Kidney (tissue), 14 donors: Measurements from ENCODE around the gene PTPRG. TPM values are rescaled to one million over a fixed set of nuclear protein-coding genes. Genes with fewer than 3 reads are reported as not detected.

Experiments
- DNase-seq, 5 donors: peaks; one replicate each; pipeline ENCODE4 v3.0.0-alpha.2; 2013 to 2020
- FAIRE-seq: peaks from 2 replicates; lab custom pipeline; 2012; peaks lifted over from hg19 to GRCh38; lab: Jason Lieb, UNC
- H3K27ac ChIP-seq, 2 donors: one replicate each; pipeline ENCODE4 v1.7.0; 2013; ENCODE audit warnings: low read depth in 2 of 2, low read length in 2 of 2, inconsistent platforms in 1 of 2
- H3K27me3 ChIP-seq: one replicate; pipeline ENCODE4 v1.7.1; 2013; ENCODE audit warnings: low read length, inconsistent platforms; ENCODE audit not compliant: control insufficient read depth, insufficient read depth
- H3K36me3 ChIP-seq, 3 donors: one replicate each; pipeline versions ENCODE4 v1.7.0 to v1.7.1; 2013; ENCODE audit warnings: low read length in 3 of 3, control low read depth in 1 of 3, inconsistent platforms in 1 of 3; ENCODE audit not compliant: insufficient read depth in 3 of 3, control insufficient read depth in 2 of 3
- H3K4me1 ChIP-seq, 3 donors: one replicate each; pipeline versions ENCODE4 v1.7.0 to v1.7.1; 2013; ENCODE audit warnings: low read length in 3 of 3, inconsistent platforms in 1 of 3, low read depth in 1 of 3; ENCODE audit not compliant: control insufficient read depth in 2 of 3, insufficient read depth in 2 of 3
- H3K4me3 ChIP-seq, 3 donors: one replicate each; pipeline versions ENCODE4 v1.7.0 to v1.8.1; 2013; ENCODE audit warnings: low read length in 3 of 3, control low read depth in 1 of 3, inconsistent platforms in 1 of 3
- H3K9ac ChIP-seq, 3 donors: one replicate each; pipeline versions ENCODE4 v1.7.0 to v1.7.1; 2013; ENCODE audit warnings: low read length in 3 of 3, control low read depth in 1 of 3, inconsistent platforms in 1 of 3
- H3K9me3 ChIP-seq, 3 donors: one replicate each; pipeline versions ENCODE4 v1.7.0 to v1.7.1; 2013; ENCODE audit warnings: low read length in 3 of 3, control low read depth in 1 of 3, inconsistent platforms in 1 of 3; ENCODE audit not compliant: control insufficient read depth in 2 of 3, insufficient read depth in 1 of 3
- CTCF ChIP-seq: IDR thresholded peaks from 3 replicates; pipeline ENCODE4 v1.5.1; 2012; ENCODE audit warnings: mild to moderate bottlenecking, moderate library complexity, borderline replicate concordance; ENCODE audit not compliant: insufficient read depth; ENCODE audit errors: extremely low read depth
- intact Hi-C: fragments of 100-400 bp; cut with DNase I; formaldehyde crosslinking; loops from one replicate; pipeline ENCODE4 v1.11.1; 2022
- polyA plus RNA-seq: library from polyadenylated mRNA; stranded (reverse); fragments of 350-450 nt; fragmentation: Illumina TruSeq; extraction: RNeasy Lipid Tissue Mini Kit (QIAGEN cat#74804); gene quantifications from one replicate; pipeline ENCODE4 v1.2.3, GENCODE V29; 2014; ENCODE audit warnings: low read depth, low replicate concordance; ENCODE audit not compliant: insufficient read depth
- total RNA-seq: library from RNA; stranded (reverse); fragmentation: NEBNext Ultra II Directional; extraction: Animal tissue kit (Norgen Biotek cat#: 25700); gene quantifications from one replicate; pipeline ENCODE4 v1.2.1, GENCODE V29; 2021
- donor health status: control.
- donor health status: control.
- donor health status: control.
- donor health status: control.
- donor health status: control.
- donor health status: DM: yes; HTN: yes; CAD: no.
- donor health status: Normal renal cell carcinoma (clear cell type).

Gene PTPRG
- total and polyA plus RNA-seq, 2 donors from 2014 or later = 9.2 to 154 TPM

- Histone ChIP-seq H3K9me3 (no peaks in the 10 kb centered on the region), H3K27me3 (no peaks in the 10 kb centered on the region), H3K4me3 (no peak overlapping the region), H3K36me3 (no peaks in the 10 kb centered on the region), H3K27ac (peak overlapping the region in 1 of 2 donors; percentile 35), H3K9ac (no peak overlapping the region), H3K4me1 (peaks cover 0 to 6% (median 0%) of the 10 kb centered on the region in 3 donors)
- FAIRE-seq (peak; percentile 66), DNase-seq (peak in 3 of 5 donors; percentile 19 to 78 (median 68))
- intact Hi-C loops = no loop called here
- TF ChIP-seq CTCF = no peak
Measured at GRCh38 chr3:61940236-61940635, 378.9 kb downstream of the PTPRG start.

DNA sequence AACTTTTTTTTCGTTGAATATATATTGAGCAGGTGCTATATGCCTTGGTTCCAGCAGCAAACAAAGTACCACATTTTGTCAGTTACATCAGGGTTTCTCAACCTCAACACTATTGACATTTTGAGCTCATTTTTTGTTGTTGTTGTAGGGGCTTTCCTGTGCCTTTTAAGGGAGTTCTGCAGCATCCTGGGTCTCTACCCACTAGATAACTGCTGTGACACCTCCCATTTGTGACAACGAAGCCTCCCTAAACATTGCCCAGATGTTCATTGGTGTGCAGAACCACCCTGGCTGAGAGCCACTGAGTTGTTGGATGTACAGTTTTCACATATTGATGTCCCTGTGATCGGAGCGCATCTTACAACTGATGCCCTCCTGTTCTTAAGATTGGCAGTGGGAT lies 382.6 kb downstream of the PTPRG start:
- no peak overlapping the region for H3K4me3 ChIP-seq

DNA sequence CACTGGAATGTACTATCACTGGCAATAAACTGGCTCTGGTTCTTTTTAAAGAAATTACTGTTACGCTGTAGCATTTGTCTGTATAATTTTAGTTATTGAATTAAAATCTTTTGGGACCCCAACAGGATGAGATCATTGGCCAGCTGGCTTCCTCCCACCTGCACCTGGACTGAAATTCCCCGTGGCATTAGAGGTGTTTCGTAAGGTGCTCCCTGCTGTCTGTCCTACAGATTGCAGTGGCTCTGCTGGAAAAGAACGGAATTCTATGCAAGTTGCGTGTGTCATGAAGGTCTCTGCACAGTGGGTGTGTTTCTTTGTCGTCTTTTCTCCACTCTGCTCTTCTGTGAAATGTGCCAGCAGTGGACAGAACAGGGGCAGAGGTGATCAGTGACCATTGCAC lies 383.4 kb downstream of the PTPRG start:
- FAIRE-seq = no peak
- Histone ChIP-seq H3K4me1 (peaks cover 0 to 5% (median 0%) of the 10 kb centered on the region in 3 donors), H3K4me3 (no peak overlapping the region), H3K9me3 (no peaks in the 10 kb centered on the region), H3K27ac (no peak overlapping the region), H3K27me3 (no peaks in the 10 kb centered on the region), H3K9ac (no peak overlapping the region), H3K36me3 (no peaks in the 10 kb centered on the region)
- DNase-seq = no peak
- TF ChIP-seq CTCF = no peak
- intact Hi-C loops = no loop called here

More for the DNA sequence above, 382.6 kb downstream of the PTPRG start:
- Histone ChIP-seq H3K27ac (no peak overlapping the region), H3K4me1 (peaks cover 0 to 5% (median 0%) of the 10 kb centered on the region in 3 donors), H3K9ac (no peak overlapping the region), H3K27me3 (no peaks in the 10 kb centered on the region), H3K36me3 (no peaks in the 10 kb centered on the region), H3K9me3 (no peaks in the 10 kb centered on the region)
- no peak for FAIRE-seq
- DNase-seq = no peak
- intact Hi-C loops = no loop called here
- no peak for TF ChIP-seq CTCF

DNA sequence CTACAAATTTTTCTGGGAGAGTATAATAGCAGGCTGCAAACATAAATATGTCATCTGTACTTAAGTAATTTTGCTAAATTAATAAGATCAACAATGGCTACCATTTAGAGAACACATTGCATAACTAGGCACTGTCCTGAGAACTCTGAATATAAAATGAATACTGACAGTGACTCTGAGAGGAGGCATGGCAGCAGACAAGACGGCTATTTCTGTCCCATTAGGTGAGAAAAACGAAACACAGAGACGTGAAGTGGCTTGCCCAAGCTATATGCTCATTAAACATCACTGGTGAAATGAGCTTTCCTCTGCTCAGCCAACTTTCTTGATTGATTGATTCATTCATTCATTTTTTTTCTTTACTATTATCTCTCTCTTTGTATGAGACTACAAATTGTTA lies 384.3 kb downstream of the PTPRG start:
- no peak overlapping the region for H3K27ac ChIP-seq
- H3K36me3 ChIP-seq = no peaks in the 10 kb centered on the region
- intact Hi-C loops = no loop called here
- H3K9ac ChIP-seq = no peak overlapping the region
- DNase-seq = no peak
- no peak overlapping the region for H3K4me3 ChIP-seq
- peaks cover 0 to 5% (median under 1%) of the 10 kb centered on the region in 3 donors for H3K4me1 ChIP-seq
- H3K27me3 ChIP-seq = no peaks in the 10 kb centered on the region
- no peak for FAIRE-seq
- H3K9me3 ChIP-seq = no peaks in the 10 kb centered on the region
- no peak for TF ChIP-seq CTCF
